Fibroblast of lung (primary cell): Measurements from ENCODE around the gene MEGF8. TPM values are rescaled to one million over a fixed set of nuclear protein-coding genes. Genes with fewer than 3 reads are reported as not detected.

Experiments
- DNase-seq, 2 donors: peaks; one replicate each; pipeline versions ENCODE4 v3.0.0 to v3.0.0-alpha.2; 2010; ENCODE audit warnings: low read depth in 2 of 2
- H2AFZ ChIP-seq: 2 replicates; pipeline ENCODE4 v1.5.1; 2012; ENCODE audit warnings: low read length, control low read depth, inconsistent platforms
- H3K27ac ChIP-seq: 2 replicates; pipeline ENCODE4 v1.5.1; 2011; ENCODE audit warnings: low read length, control low read depth; ENCODE audit not compliant: insufficient read depth
- H3K27me3 ChIP-seq: 2 replicates; pipeline ENCODE4 v1.5.1; 2011; ENCODE audit warnings: mild to moderate bottlenecking, low read length; ENCODE audit not compliant: control insufficient read depth, insufficient read depth
- H3K36me3 ChIP-seq: 2 replicates; pipeline ENCODE4 v1.5.1; 2011; ENCODE audit warnings: low read length; ENCODE audit not compliant: control insufficient read depth, insufficient read depth
- H3K4me1 ChIP-seq: 2 replicates; pipeline ENCODE4 v1.5.1; 2011; ENCODE audit warnings: low read length; ENCODE audit not compliant: control insufficient read depth, insufficient read depth; ENCODE audit errors: extremely low read depth
- H3K4me2 ChIP-seq: 2 replicates; pipeline ENCODE4 v1.5.1; 2011; ENCODE audit warnings: low read length, control low read depth; ENCODE audit not compliant: insufficient read depth; ENCODE audit errors: extremely low read depth
- H3K4me3 ChIP-seq, 4 experiments: fragments of 200-600 bp in 1 of 4; sonication (generic) in 1 of 4; replicated peaks in 1 of 4; 2 replicates each; pipeline ENCODE4 v1.5.1; 2011 to 2016; ENCODE audit warnings: low read length in 4 of 4, low read depth in 3 of 4, mild to moderate bottlenecking in 3 of 4, control low read depth in 2 of 4, inconsistent platforms in 1 of 4, mixed read lengths in 1 of 4; ENCODE audit not compliant: insufficient read depth in 1 of 4; ENCODE audit errors: control extremely low read depth in 1 of 4
- H3K79me2 ChIP-seq: 2 replicates; pipeline ENCODE4 v1.5.1; 2012; ENCODE audit warnings: mild to moderate bottlenecking, low read length, inconsistent platforms; ENCODE audit not compliant: control insufficient read depth, insufficient read depth
- H3K9ac ChIP-seq: 2 replicates; pipeline ENCODE4 v1.5.1; 2011; ENCODE audit warnings: mild to moderate bottlenecking, low read length, control low read depth; ENCODE audit not compliant: insufficient read depth
- H3K9me3 ChIP-seq: 2 replicates; pipeline ENCODE4 v1.5.1; 2012; ENCODE audit warnings: low read depth, low read length; ENCODE audit not compliant: control insufficient read depth, insufficient read depth
- H4K20me1 ChIP-seq: 2 replicates; pipeline ENCODE4 v1.5.1; 2011; ENCODE audit warnings: low read length; ENCODE audit not compliant: control insufficient read depth, insufficient read depth; ENCODE audit errors: extremely low read depth
- CTCF ChIP-seq, 2 donors: IDR thresholded peaks in 1 of 2; conservative IDR thresholded peaks in 1 of 2; 1 replicate in 1 of 2; 2 replicates in 1 of 2; pipeline ENCODE4 v1.5.1; 2011 to 2012; ENCODE audit warnings: low read length in 2 of 2, control low read depth in 1 of 2, inconsistent platforms in 1 of 2, low read depth in 1 of 2, mild to moderate bottlenecking in 1 of 2
- EZH2 ChIP-seq: IDR thresholded peaks from 2 replicates; pipeline ENCODE4 v1.5.1; 2012; ENCODE audit warnings: low read length, control low read depth, mild to moderate bottlenecking; ENCODE audit errors: missing control alignments
- polyA plus RNA-seq, 2 donors: library from polyadenylated mRNA; depleted of rRNA in 1 of 2; stranded (reverse) in 1 of 2; unstranded in 1 of 2; fragments of >200 nt; gene quantifications; 2 replicates each; pipeline ENCODE4 v1.2.1, GENCODE V29; 2011 to 2012; ENCODE audit warnings: missing spikeins in 1 of 2
- total RNA-seq: library from RNA; depleted of rRNA; stranded (reverse); fragments of >200 nt; gene quantifications from 2 replicates; pipeline ENCODE4 v1.2.1, GENCODE V29; 2014

MEGF8 gene
- total and polyA plus RNA-seq, 2 donors (not counting 1 experiment from before 2014, with no cell fraction given): 9.3 to 27.6 TPM

DNA sequence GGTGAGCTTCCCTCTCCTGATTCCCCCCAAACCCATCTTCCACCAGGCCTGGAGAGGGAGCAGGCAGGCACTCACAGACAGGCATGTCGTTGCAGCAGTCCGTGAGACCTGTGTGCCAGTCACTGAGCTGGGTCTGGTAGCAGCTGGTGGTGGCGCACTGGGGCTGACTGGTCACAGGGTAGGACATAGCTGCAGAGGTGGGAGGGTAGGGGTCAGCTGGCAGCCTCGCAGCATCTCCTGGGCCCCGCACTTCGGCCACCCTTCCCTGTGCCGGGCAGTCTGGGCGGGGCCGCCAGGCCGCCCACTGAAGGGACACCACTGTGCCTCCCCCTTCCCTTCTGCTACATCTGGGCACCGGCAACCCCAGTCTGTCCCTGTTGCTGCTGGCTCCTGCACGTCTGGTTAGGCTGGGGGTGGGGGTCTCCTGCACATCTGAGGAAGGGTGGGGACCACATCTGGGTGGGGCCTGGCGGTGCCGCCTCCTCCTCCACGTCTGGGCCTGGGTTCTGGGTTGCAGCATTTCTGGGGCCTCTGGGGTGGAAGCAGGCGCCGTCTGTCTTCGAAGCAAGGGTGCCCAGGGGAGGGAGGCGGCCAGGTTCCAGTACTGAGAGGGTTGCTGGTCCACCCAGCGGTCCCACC is 63.5 kb downstream of the MEGF8 start:
- no peaks in the 10 kb centered on the region for H3K79me2 ChIP-seq
- no peaks in the 10 kb centered on the region for H3K9me3 ChIP-seq
- no peak overlapping the region for H3K4me2 ChIP-seq
- no peaks in the 10 kb centered on the region for H3K4me1 ChIP-seq
- DNase-seq: no peak
- H3K9ac ChIP-seq: no peak overlapping the region
- H3K36me3 ChIP-seq: no peaks in the 10 kb centered on the region
- H4K20me1 ChIP-seq: no peaks in the 10 kb centered on the region
- H3K27ac ChIP-seq: no peak overlapping the region
- TF ChIP-seq CTCF (conservative IDR thresholded peaks at IDR 0.05 in 1 of 2, IDR thresholded peaks at IDR 0.05 in 1 of 2; ENCODE audit: low read depth in 1 of 2, low read length in 2 of 2): no peak
- TF ChIP-seq EZH2: no peak
- peaks cover 21% of the 10 kb centered on the region for H3K27me3 ChIP-seq
- no peak overlapping the region for H3K4me3 ChIP-seq
- no peak overlapping the region for H2AFZ ChIP-seq

- H3K27me3 ChIP-seq: peaks cover 21% of the 10 kb centered on the region
- no peaks in the 10 kb centered on the region for H3K9me3 ChIP-seq
- H2AFZ ChIP-seq: no peak within 1 kb of the TSS
- no peak within 1 kb of the TSS for H3K4me3 ChIP-seq
- H3K4me1 ChIP-seq: no peaks in the 10 kb centered on the region
- no peaks in the 10 kb centered on the region for H4K20me1 ChIP-seq
- no peak for DNase-seq
- H3K36me3 ChIP-seq: no peaks in the 10 kb centered on the region
- no peak within 1 kb of the TSS for H3K4me2 ChIP-seq
- no peak within 1 kb of the TSS for H3K27ac ChIP-seq
- TF ChIP-seq EZH2 (no peak), CTCF (conservative IDR thresholded peaks at IDR 0.05 in 1 of 2, IDR thresholded peaks at IDR 0.05 in 1 of 2; ENCODE audit: low read depth in 1 of 2, low read length in 2 of 2) (no peak)
- no peak within 1 kb of the TSS for H3K9ac ChIP-seq
- H3K79me2 ChIP-seq: no peaks in the 10 kb centered on the region
These were observed 64.5 kb downstream of the MEGF8 start, which contains the start of gene CNFN for GRCh38 chr19:42389899-42390298. TSS of gene CNFN (minus strand) at chr19:42390297. CDS start at chr19:42389037, 1,260 bp downstream.

GRCh38 chr19:42392165-42392564 is 66.7 kb downstream of the MEGF8 start:
- no peaks in the 10 kb centered on the region for H3K79me2 ChIP-seq
- TF ChIP-seq EZH2: no peak
- no peak for TF ChIP-seq CTCF (conservative IDR thresholded peaks at IDR 0.05 in 1 of 2, IDR thresholded peaks at IDR 0.05 in 1 of 2; ENCODE audit: low read depth in 1 of 2, low read length in 2 of 2)

More at GRCh38 chr19:42392165-42392564, 66.7 kb downstream of the MEGF8 start:
- H4K20me1 ChIP-seq: no peaks in the 10 kb centered on the region
- peaks cover 19% of the 10 kb centered on the region for H3K27me3 ChIP-seq
- H3K4me3 ChIP-seq: no peak overlapping the region
- no peak overlapping the region for H2AFZ ChIP-seq
- no peak overlapping the region for H3K27ac ChIP-seq
- no peak overlapping the region for H3K9ac ChIP-seq
- H3K4me1 ChIP-seq: no peaks in the 10 kb centered on the region
- H3K36me3 ChIP-seq: no peaks in the 10 kb centered on the region
- no peak for DNase-seq
- no peak overlapping the region for H3K4me2 ChIP-seq
- H3K9me3 ChIP-seq: no peaks in the 10 kb centered on the region
